Colon (tissue), 2 donors: ENCODE results near the gene GSG1L.
"Not testable (repeated sequence)": the region's sequence is repeated elsewhere in the genome, so short reads cannot be mapped to it uniquely, and the experiment has no call there.

Experiments
- FAIRE-seq: peaks from 2 replicates; lab custom pipeline; 2012; peaks lifted over from hg19 to GRCh38; lab: Jason Lieb, UNC
- donor health status: control.
- donor health status: control.

The GSG1L gene

GRCh38 chr16:27754788-27755690 lies 308.5 kb downstream of the GSG1L start:
- no peak for FAIRE-seq

GRCh38 chr16:27753563-27753962 lies 310.0 kb downstream of the GSG1L start:
- no peak for FAIRE-seq

- no peak for FAIRE-seq
These were observed 311.3 kb downstream of the GSG1L start for GRCh38 chr16:27752241-27752640.

GRCh38 chr16:27751676-27752075 lies 311.8 kb downstream of the GSG1L start:
- no peak for FAIRE-seq

- no peak for FAIRE-seq
These were observed 312.3 kb downstream of the GSG1L start for GRCh38 chr16:27751233-27751632.

- FAIRE-seq: no peak
These were observed 313.6 kb downstream of the GSG1L start for GRCh38 chr16:27749946-27750345.

- no peak for FAIRE-seq
These were observed 314.0 kb downstream of the GSG1L start for GRCh38 chr16:27749547-27749875.

- FAIRE-seq: no peak
These were observed 314.5 kb downstream of the GSG1L start for GRCh38 chr16:27748868-27749546.

GRCh38 chr16:27747946-27748345 lies 315.6 kb downstream of the GSG1L start:
- no peak for FAIRE-seq

GRCh38 chr16:27746076-27746855 lies 317.2 kb downstream of the GSG1L start:
- FAIRE-seq: no peak

GRCh38 chr16:27745348-27745747 lies 318.2 kb downstream of the GSG1L start:
- no peak for FAIRE-seq

- no peak for FAIRE-seq
These were observed 319.6 kb downstream of the GSG1L start for GRCh38 chr16:27743963-27744362.

- FAIRE-seq: not testable (repeated sequence)
These were observed 320.5 kb downstream of the GSG1L start for GRCh38 chr16:27743001-27743400.

- FAIRE-seq: no peak
These were observed 321.2 kb downstream of the GSG1L start for GRCh38 chr16:27742333-27742732.

- FAIRE-seq: no peak
These were observed 322.9 kb downstream of the GSG1L start for GRCh38 chr16:27740496-27741201.

GRCh38 chr16:27739606-27740357 lies 323.7 kb downstream of the GSG1L start:
- FAIRE-seq: no peak

GRCh38 chr16:27738596-27738995 lies 324.9 kb downstream of the GSG1L start:
- FAIRE-seq: no peak
